DND-41 (cell line): ENCODE results near the gene MYCBP2.

ENCODE experiments used
- ATAC-seq: fragments of 200-7000 bp; cut with Tn5 transposase; 3 replicates; pipeline ENCODE4 v1.9.1; 2021; ENCODE audit warnings: low read depth; ENCODE audit not compliant: insufficient read depth
- DNase-seq: peaks from one replicate; pipeline ENCODE4 v3.0.0-alpha.2; 2020
- H2AFZ ChIP-seq: 2 replicates; pipeline ENCODE4 v1.6.0; 2012; ENCODE audit warnings: low read depth, low read length
- H3K27ac ChIP-seq: 2 replicates; pipeline ENCODE4 v1.5.1; 2012; ENCODE audit warnings: low read length, inconsistent platforms
- H3K27me3 ChIP-seq: fragments of 200-600 bp; sonication (generic); 2 replicates; pipeline ENCODE4 v1.6.0; 2012; ENCODE audit warnings: low read length, mild to moderate bottlenecking, inconsistent platforms; ENCODE audit not compliant: insufficient read depth, poor library complexity
- H3K36me3 ChIP-seq: 2 replicates; pipeline ENCODE4 v1.5.1; 2012; ENCODE audit warnings: low read length, inconsistent platforms; ENCODE audit not compliant: insufficient read depth
- H3K4me1 ChIP-seq: 2 replicates; pipeline ENCODE4 v1.5.1; 2012; ENCODE audit warnings: mild to moderate bottlenecking, low read length; ENCODE audit not compliant: insufficient read depth
- H3K4me2 ChIP-seq: 2 replicates; pipeline ENCODE4 v1.6.0; 2012; ENCODE audit warnings: mild to moderate bottlenecking, moderate library complexity, low read length, inconsistent platforms; ENCODE audit not compliant: insufficient read depth
- H3K4me3 ChIP-seq, 2 experiments: fragments of 200-600 bp in 1 of 2; shearing (Covaris generic) in 1 of 2; 2 replicates each; pipeline ENCODE4 v1.5.1; 2012 to 2016; ENCODE audit warnings: inconsistent platforms in 2 of 2, low read length in 2 of 2, mild to moderate bottlenecking in 2 of 2, low read depth in 1 of 2, moderate library complexity in 1 of 2
- H3K79me2 ChIP-seq: 2 replicates; pipeline ENCODE4 v1.6.0; 2012; ENCODE audit warnings: low read length, inconsistent platforms; ENCODE audit not compliant: insufficient read depth
- H3K9ac ChIP-seq: 2 replicates; pipeline ENCODE4 v1.6.0; 2012; ENCODE audit warnings: low read depth, mild to moderate bottlenecking, inconsistent platforms, low read length, moderate library complexity
- H3K9me3 ChIP-seq: 2 replicates; pipeline ENCODE4 v1.5.1; 2012; ENCODE audit warnings: low read length, moderate library complexity, mild to moderate bottlenecking, inconsistent platforms; ENCODE audit not compliant: insufficient read depth, severe bottlenecking
- H4K20me1 ChIP-seq: 2 replicates; pipeline ENCODE4 v1.6.0; 2012; ENCODE audit warnings: low read length; ENCODE audit not compliant: insufficient read depth
- EZH2 ChIP-seq: IDR thresholded peaks from 3 replicates; pipeline ENCODE4 v1.6.1; 2012; ENCODE audit warnings: borderline replicate concordance, low read depth, mild to moderate bottlenecking, moderate library complexity, low read length, inconsistent platforms; ENCODE audit not compliant: severe bottlenecking
- TF ChIP-seq, protein P1 (sequence below): IDR thresholded peaks from 2 replicates; pipeline ENCODE4 v1.5.1; 2012; ENCODE audit warnings: borderline replicate concordance, low read length, moderate library complexity, mild to moderate bottlenecking; ENCODE audit not compliant: poor library complexity, severe bottlenecking; ENCODE audit errors: extremely low read depth

The MYCBP2 gene

DNA sequence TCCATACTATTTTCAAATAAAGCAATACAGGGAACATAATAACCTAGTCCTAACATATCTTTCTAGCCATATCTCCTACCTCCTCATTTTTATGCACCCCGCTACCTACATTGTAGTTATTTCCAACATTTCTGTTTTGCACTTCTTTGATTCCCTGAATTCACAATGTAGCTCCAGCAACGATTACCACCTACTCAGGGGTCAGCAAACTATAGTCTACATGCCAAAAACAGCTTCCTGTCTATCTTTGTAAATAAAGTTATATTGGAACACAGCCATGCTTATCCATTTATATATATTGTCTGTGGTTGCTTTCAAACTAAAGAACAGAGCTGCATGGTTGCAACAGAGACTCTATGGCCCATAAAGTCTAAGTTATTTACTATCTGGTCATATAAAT, 16.7 kb downstream of the MYCBP2 start:
- H3K36me3 ChIP-seq, result no peaks in the 10 kb centered on the region
- no peak overlapping the region for H3K27ac ChIP-seq
- H3K9ac ChIP-seq, result no peak overlapping the region
- H3K4me1 ChIP-seq, result peaks cover 21% of the 10 kb centered on the region
- no peak overlapping the region for H3K4me3 ChIP-seq
- peaks cover 56% of the 10 kb centered on the region for H4K20me1 ChIP-seq
- H3K27me3 ChIP-seq, result no peaks in the 10 kb centered on the region
- H2AFZ ChIP-seq, result no peak overlapping the region
- H3K79me2 ChIP-seq, result peaks cover 100% of the 10 kb centered on the region
- DNase-seq (no peak), ATAC-seq (no peak)
- no peak overlapping the region for H3K4me2 ChIP-seq
- TF ChIP-seq, protein P1, sequence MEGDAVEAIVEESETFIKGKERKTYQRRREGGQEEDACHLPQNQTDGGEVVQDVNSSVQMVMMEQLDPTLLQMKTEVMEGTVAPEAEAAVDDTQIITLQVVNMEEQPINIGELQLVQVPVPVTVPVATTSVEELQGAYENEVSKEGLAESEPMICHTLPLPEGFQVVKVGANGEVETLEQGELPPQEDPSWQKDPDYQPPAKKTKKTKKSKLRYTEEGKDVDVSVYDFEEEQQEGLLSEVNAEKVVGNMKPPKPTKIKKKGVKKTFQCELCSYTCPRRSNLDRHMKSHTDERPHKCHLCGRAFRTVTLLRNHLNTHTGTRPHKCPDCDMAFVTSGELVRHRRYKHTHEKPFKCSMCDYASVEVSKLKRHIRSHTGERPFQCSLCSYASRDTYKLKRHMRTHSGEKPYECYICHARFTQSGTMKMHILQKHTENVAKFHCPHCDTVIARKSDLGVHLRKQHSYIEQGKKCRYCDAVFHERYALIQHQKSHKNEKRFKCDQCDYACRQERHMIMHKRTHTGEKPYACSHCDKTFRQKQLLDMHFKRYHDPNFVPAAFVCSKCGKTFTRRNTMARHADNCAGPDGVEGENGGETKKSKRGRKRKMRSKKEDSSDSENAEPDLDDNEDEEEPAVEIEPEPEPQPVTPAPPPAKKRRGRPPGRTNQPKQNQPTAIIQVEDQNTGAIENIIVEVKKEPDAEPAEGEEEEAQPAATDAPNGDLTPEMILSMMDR, result no peak
- TF ChIP-seq EZH2, result no peak
- no peaks in the 10 kb centered on the region for H3K9me3 ChIP-seq

DNA sequence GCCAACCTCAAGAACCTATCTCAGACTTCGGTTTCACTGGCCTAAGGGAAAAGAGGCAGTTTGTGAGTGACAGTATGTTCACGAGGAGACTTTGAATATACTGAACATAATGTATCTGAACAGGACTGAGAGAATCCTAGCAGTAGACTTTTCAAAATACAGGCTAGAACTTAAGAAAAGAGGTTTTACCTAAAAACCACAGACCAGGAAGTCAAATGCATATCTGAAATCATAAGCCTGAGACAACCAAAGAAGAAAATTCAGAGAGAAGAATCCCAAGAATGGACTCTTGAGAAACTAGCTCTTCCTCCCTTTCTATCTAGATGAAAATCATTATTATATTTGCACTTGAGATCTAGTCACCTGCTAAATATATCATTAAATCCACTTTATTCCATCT, 17.6 kb downstream of the MYCBP2 start:
- Histone ChIP-seq H3K4me1 (peaks cover 19% of the 10 kb centered on the region), H2AFZ (no peak overlapping the region), H3K4me2 (no peak overlapping the region), H3K36me3 (no peaks in the 10 kb centered on the region), H3K79me2 (peaks cover 100% of the 10 kb centered on the region), H3K4me3 (no peak overlapping the region), H3K9ac (no peak overlapping the region), H3K27ac (no peak overlapping the region), H3K9me3 (no peaks in the 10 kb centered on the region), H4K20me1 (peaks cover 51% of the 10 kb centered on the region), H3K27me3 (no peaks in the 10 kb centered on the region)
- peak; percentile 60; the same call in 1 of the 3 replicates for ATAC-seq
- no peak for DNase-seq
- TF ChIP-seq, protein P1, result no peak
- no peak for TF ChIP-seq EZH2

- no peak overlapping the region for H3K9ac ChIP-seq
- H3K27me3 ChIP-seq, result no peaks in the 10 kb centered on the region
- H2AFZ ChIP-seq, result no peak overlapping the region
- H3K4me3 ChIP-seq, result no peak overlapping the region
- H3K36me3 ChIP-seq, result no peaks in the 10 kb centered on the region
- ATAC-seq (no peak), DNase-seq (no peak)
- peaks cover 19% of the 10 kb centered on the region for H3K4me1 ChIP-seq
- H3K4me2 ChIP-seq, result no peak overlapping the region
- H3K79me2 ChIP-seq, result peaks cover 100% of the 10 kb centered on the region
- no peak for TF ChIP-seq EZH2
- TF ChIP-seq, protein P1, result no peak
- no peaks in the 10 kb centered on the region for H3K9me3 ChIP-seq
- no peak overlapping the region for H3K27ac ChIP-seq
- H4K20me1 ChIP-seq, result peaks cover 40% of the 10 kb centered on the region
Observed at GRCh38 chr13:77306458-77306857, 20.4 kb downstream of the MYCBP2 start.

GRCh38 chr13:77305266-77305665, 21.6 kb downstream of the MYCBP2 start:
- H4K20me1 ChIP-seq, result peaks cover 44% of the 10 kb centered on the region
- ATAC-seq (no peak), DNase-seq (no peak)
- no peaks in the 10 kb centered on the region for H3K27me3 ChIP-seq
- H3K9ac ChIP-seq, result no peak overlapping the region
- peaks cover 100% of the 10 kb centered on the region for H3K79me2 ChIP-seq
- peaks cover 13% of the 10 kb centered on the region for H3K4me1 ChIP-seq
- no peak overlapping the region for H3K27ac ChIP-seq
- no peaks in the 10 kb centered on the region for H3K9me3 ChIP-seq
- no peak overlapping the region for H3K4me2 ChIP-seq
- TF ChIP-seq, protein P1, result no peak
- TF ChIP-seq EZH2, result no peak
- no peak overlapping the region for H2AFZ ChIP-seq
- no peaks in the 10 kb centered on the region for H3K36me3 ChIP-seq
- no peak overlapping the region for H3K4me3 ChIP-seq
